Ecto neural progenitor cell (in vitro differentiated cells): ENCODE results near the gene ATP11B.
"Not testable (repeated sequence)": the region's sequence is repeated elsewhere in the genome, so short reads cannot be mapped to it uniquely, and the experiment has no call there.

Experiments used
- DNase-seq: peaks from one replicate; pipeline ENCODE4 v3.0.0-alpha.2; 2018; ENCODE audit warnings: low spot score

Gene ATP11B

DNA sequence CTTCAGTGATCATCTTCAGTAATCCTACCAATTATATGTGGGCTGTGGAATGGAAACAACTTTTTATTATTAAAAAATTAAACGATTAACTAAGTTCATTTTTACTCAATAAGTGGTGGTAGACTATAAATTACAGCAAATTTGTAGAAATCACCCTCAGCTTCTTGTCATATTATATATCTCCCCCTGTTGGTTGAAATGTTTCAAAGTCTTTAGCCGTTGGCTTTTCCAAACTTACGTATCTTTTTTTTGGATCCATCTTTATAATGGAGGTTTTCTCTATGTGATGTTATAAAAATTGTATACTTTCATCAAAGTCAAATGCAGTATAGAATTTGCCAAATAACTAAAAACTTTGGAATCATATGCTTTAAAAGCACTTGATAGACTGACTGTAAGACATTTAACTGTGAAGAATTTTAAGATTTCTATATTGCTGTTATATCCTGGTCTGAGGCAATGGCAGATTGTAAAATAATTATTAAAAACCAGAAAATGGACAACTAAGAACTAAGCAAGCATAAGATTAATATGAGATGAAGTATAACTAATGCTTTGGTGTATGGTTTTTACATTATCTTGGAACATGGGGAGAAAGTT lies 44.7 kb downstream of the ATP11B start:
- DNase-seq: no peak

DNA sequence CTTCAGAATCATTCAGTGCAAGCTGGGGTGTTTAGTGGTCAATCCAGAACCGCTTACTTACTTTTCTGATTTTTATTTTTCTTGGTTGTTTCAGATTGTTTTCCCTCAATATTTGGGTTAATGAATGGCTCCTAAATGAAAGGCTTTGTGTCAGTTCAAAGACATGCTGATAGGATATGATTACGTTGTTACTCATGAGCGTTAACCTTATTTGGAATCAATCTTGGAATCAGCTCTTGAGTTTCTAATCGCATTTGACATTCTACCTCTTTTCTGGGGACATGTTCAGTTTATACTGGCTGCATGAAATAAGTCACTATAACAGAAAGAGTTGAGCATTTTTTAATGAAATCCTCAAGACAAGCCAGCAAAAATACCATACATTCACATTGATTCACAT lies 50.2 kb downstream of the ATP11B start:
- DNase-seq: no peak

DNA sequence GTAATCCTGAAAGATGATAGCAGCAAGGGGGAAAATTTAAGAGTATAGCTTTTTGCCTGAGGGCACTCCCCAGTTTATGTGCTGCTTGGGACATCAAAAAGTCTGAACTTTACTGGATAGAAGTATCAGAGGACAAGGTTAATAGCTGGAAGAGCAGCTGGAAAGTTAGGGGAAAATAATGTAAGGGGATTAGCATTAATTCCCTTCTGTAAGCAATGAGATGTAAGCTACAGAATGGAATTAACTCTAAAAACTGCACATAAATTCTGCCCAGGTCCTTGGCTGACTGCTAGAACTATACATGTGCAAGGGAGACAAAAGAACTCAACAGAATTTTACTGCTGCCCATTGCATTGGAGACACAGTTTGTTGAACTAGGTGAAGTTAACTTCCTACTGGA lies 55.6 kb downstream of the ATP11B start:
- no peak for DNase-seq

DNA sequence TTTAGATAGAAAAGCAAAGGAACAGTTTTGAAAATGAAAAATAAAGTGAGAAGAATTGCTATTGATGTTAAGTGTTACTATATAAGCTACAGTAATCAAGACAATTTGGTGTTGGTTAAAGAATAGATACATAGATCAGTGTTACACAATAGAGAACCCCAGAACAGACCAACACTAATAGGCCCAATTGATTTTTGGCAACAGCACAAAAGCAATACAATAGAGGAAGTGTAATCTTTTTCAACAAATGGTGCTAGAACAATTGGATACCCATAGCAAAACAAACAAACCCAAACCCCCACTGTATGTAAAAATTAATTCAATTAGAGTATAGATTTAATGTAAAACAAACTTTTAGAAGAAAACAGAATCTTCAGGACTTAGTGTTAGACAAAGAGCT lies 61.8 kb downstream of the ATP11B start:
- DNase-seq: no peak

DNA sequence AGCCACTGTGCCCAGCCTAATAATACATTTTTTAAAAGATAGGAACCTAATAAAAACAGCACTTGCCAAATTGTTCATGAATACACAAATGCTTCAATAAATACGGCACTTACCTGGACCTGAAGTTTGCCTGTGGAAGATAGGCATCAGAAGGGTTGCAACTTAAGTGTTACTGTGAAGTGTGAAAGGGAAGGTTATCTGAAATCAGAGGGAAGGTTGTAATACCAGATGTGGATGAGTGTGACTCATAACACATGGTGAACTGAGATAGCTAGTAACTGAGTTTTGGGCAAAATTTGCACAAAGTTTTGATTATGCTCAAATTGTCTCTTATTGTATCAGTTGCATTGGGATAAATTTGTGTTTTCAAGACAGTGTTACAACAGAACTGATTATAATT lies 68.0 kb downstream of the ATP11B start:
- no peak for DNase-seq

DNA sequence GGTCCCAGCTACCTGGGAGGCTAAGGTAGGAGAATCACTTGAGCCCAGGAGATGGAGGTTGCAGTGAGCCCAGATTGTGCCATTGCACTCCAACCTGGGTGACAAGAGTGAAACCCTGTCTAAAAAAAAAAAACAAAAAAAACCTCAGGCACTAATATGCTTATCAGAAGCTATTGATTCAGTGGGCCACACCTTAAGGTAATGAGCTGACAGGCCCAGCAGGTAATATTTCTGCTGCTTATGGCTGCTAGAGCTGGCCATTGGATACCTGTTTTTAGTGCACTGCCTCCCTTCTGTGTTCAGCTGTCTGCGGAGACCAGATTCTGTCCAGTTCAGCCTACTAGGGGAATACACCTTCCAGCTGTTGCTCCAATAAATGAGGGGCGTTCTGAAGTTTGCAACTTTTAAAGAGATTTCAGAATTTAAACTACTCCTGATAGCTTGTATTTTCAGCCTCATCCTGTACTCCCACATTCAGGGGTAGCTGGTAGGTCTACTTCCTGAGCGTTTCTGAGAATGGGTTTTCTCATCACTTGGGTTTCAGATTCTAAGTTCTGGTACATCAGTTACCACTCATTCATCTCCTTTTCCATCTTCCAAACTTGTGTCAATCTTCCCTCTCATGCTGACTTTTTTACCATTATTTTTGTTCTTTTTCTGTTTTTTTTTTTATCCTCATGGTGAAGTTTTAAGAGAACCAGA lies 69.0 kb downstream of the ATP11B start:
- DNase-seq: no peak

DNA sequence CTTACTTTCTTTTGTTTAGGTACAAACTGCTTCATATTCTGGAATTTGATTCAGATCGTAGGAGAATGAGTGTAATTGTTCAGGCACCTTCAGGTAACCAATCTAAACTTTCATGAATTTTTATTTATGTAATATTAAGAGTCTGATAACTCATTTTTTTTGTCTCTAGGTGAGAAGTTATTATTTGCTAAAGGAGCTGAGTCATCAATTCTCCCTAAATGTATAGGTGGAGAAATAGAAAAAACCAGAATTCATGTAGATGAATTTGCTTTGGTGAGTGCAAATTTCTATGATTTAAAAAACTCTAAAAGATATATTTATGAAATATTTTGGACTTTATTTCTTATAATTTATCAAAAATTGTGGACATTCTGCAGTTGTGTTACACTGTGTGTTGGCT lies 75.8 kb downstream of the ATP11B start:
- no peak for DNase-seq

DNA sequence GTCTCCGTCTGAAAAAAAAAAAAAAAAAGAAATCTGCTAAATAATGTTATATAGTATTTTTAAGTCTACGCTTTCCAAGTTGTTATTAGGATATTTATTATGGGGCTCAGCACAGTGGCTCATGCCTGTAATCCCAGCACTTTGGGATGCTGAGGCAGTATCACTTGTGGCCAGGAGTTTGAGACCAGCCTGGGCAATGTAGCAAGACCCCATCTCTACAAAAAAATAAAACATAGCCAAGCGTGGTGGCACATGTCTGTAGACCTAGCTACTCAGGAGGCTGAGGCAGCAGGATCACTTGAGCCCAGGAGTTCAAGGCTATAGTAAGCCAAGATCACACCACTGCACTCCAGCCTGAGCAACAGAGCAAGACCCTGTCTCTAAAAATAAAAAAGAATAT lies 77.6 kb downstream of the ATP11B start:
- DNase-seq: not testable (repeated sequence)

DNA sequence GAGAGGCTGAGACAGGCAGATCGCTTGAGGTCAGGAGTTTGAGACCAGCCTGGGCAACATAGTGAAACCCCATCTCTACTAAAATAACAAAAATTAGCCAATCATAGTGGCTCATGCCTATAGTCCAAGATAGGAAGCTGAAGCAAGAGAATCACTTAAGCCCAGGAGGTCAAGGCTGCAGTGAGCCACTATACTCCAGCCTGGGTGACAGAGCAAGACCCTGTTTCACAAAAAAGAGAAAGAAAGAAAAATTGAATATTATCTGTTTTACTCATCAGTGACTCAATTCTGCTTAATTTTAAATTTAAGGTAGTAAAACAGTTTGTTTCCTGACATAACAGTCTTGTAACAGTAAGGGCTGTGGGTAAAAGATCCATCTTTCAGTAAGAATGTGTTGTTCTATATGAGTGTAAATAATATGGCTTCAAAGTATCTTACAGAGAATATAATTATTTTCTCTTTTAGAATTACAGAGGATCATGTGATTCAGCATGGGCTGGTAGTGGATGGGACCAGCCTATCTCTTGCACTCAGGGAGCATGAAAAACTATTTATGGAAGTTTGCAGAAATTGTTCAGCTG lies 85.8 kb downstream of the ATP11B start:
- no peak for DNase-seq

DNA sequence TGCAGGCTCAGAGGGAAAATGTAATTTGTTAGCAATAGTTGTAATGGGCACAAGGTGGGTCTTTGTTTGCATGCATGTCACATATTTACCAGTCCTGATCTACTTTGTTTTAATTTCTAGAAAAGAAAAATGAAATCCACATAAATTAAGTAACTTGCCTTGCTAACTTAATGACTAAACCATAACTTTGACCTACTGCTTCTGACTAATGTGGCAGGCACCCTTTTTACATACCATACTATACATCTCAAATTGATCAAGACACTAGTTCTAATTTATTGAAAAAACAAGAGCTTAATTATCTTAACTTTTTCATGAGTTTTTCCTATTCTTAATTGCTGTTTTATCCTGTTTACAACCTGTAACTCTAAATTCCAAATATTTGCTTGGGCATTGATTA lies 93.2 kb downstream of the ATP11B start:
- no peak for DNase-seq

DNA sequence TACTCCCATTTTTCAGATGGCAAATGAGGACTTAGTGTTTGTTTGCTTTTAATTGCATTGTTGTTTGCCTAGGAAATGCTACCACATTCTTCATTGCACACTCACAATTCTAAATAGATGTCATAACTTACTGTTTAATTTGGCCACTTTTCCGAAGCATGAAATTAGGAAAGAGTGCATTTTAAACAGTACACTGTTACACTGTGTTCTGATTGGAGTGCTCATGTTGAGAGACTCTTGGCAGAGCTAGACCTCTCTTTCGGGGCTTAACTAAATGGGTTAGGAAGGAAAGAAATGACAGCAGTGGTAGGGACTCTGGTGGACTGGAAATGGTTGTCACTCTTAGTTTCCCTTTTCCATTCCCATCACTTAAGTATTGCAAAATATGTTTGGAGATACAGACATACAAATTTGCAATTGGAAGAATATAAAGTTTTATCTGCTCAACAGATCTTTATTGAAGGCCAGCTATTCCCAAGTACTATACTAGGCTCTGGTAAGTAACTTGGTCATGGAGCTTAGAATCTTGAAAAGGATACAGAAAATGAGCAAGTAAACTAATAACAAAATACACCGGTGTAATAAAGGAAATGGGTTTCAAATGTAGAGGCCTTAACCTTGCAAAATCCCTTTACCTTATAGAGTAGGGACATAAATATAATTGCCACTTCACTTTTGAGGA lies 96.8 kb downstream of the ATP11B start:
- DNase-seq: no peak

DNA sequence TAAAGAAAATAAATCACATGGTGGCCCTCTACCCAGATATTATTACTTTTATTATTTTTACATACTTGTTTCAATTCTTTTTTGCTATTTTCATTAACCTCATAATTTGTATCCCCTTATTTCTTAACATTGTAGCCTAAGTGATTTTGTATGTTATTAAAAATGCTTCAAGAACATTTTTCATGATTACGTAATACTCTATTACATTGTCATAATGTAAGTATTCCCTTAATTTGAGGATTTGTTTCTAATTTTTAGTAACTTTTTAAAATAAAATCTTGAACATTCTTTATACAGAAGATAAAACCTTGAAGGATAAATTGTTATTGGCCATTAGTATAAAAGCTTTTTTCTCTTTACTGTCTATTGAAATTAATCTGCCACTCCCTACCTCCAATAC lies 98.1 kb downstream of the ATP11B start:
- DNase-seq: no peak

DNA sequence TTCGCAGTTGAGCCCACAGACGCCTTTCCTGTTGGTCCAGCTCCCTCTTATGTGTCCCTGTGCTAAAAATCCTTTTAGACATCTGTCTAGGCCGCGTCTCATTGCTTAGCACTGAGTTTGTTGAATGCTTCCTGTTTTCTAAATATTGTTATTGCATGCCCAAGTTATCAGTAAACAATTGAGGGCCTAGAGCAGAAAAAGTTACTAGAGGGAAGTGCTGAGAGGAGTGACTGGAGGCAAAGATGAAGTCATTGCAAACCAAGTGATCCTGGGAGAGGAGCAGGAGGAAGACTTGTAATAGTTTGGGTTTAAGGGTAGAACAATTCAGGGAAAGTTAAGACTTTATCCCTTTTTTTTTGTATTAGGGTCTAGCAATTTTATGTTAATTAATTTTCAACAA lies 98.9 kb downstream of the ATP11B start:
- DNase-seq: no peak

DNA sequence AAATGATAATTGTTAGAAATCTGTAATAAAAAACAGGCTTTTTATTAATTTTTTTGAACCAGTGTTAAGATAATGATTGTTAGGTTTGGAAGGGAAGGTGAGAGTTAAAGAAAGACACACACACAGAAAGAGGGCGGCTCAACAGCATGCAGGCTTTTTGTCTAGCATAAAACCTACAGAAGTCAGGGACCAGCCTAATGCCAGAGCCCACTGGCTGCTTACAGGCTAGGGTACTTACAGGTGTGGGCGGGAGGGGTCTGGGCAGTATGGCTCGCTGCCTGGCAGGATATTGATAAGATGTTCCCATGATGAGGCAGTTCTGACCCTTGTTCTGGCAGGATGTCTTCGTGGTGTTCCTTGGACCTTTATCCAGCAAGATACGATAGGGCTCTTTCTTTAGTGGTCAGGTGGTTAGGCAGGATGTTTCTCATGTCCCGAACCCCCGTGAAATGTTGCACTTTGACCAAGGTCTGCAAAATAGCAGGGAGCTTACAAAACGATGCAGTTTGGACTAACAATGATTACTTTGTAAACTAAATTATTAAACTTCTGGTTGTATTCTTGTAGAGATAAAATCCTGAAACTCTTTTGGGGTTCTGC lies 102.3 kb downstream of the ATP11B start:
- no peak for DNase-seq

DNA sequence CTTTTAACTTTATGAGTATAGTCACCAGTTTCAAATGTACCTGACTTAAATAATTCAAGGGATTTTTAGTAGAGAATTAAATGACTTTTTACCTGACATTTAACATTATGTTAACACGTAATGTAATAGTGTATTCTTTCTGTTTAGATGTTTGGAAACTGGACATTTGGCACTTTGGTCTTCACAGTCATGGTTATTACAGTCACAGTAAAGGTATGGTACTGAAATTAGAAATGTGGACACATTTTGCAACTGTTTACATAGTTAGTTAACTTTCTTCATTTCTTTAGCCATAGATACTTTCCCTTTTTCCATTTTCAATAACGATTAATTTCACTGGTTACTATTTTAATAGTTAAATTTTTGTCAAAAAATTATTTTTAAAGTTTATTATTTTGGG lies 103.2 kb downstream of the ATP11B start:
- no peak for DNase-seq

DNA sequence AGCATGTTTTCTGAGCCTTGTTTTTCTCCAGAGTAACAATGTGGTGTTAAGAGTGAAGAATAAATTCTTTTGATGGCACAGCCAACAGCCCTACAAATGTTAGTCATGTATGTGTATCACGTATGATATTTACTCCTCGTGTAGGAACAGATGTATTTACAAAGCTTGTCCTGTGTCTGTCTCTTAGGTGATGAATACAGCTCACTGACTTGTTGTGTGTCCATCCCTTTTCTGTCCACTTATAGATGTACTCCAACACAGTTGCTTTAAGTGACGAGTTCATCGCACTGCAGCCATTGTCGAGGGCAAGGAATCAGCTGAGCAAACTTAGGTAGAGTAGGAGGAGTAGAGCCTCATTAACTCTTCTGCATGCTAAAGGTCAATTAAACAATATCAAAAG lies 108.9 kb downstream of the ATP11B start:
- no peak for DNase-seq

DNA sequence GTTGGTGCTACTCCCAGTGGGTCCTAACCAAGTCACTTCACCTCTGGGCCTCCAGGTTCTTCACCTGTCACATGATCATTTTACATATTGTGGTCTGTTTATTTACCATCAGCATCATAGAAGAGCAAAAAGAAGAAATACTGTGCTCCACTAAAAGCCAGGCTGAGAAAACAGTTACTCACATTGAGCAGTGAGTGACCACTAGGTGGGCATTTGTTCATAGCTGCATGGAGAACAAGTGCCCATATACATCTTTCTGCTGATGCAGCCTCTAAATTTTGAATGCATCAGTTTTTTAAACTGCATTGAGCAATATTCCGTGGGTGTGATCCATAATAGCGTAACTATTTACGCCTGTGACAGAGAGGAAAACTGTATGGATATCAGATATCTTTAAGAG lies 110.9 kb downstream of the ATP11B start:
- DNase-seq: no peak

DNA sequence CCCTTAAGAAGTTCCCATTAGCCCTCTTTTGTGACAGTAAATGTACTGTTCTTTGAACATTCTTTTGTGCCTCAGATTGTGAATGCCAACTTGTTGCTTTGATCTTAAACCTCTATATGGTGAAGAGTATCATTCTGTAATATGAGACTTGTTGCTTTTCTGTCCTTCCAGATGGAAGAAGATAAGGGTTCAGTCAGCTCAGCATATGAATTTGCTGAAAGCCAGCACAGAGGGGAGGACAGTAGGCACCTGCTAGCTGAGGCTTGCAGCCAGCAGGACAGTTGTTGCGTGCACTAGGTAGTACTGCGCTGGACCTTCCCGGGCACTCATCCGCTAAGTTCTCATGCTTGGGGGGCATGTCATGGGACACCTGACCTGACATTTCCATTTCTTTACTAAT lies 112.3 kb downstream of the ATP11B start:
- no peak for DNase-seq

DNA sequence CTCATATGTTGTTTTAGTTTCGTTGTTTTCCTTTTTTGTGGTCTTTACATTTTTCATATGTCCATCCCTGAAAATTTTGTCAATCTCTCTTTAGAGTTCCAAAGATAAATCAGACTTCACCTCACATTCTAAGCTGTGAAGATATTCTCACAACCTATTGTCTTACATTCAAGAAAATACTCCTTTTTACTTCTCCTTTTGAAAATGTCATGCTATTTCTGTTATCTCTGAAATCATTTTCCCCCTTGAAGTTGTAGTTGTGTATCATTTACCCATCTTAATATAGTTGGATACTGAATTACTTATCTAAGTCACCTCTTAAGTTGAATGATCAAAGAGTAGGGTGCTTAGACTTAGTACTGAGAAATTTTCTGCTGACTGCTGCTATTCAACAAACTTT lies 112.7 kb downstream of the ATP11B start:
- DNase-seq: no peak

DNA sequence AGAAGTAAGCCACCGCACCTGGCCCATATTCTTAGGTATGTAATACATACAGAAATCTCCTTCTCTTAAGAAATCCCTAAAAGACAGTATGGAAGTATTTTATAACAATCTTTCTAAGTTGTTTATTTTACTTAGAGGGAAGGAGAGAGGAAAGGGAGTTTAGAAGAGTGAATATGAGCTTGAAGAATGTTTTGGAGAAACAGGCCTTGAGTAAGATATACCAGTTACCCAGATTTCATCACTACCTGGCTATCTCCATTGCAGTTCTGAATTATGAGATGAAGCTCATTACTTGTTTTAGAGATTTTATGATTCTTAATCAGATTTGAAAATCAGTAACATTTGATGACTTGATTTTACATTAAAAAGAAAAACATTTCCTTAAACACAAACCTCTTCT lies 115.2 kb downstream of the ATP11B start:
- DNase-seq: no peak

DNA sequence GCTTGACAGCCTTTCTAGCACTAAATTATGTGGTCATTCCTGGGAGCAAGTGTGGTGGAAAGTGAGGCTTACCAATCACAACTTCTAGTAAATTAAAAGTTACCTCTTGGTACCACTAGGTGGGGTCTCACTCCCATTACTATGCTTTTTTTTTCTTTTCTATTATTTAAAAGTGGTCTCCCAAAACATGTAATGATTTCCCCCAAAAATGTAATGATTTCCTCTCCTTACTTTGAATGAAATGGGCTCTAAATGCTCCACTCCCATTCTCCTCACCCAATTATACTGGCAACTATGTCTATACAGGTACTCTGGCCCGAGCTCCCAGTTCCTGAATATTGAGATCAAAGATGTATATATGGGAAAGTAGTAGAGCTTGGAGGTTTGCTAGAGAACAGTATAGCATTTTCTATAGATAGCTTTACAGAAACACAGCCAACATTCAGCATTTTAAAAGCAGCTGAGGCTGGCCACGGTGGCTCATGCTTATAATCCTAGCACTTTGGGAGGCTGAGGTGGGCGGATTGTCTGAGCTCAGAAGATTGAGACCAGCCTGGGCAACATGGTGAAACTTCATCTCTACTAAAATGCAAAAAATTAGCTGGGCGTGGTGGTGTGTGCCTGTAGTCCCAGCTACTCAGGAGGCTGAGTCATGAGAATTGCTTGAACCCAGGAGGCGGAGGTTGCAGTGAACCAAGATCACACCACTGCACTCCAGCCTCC lies 116.2 kb downstream of the ATP11B start:
- no peak for DNase-seq
